GM19463 (cell line): ENCODE measurements around the gene CAPZB.

Experiments used
- ATAC-seq: cut with Tn5 transposase; IDR thresholded peaks from one replicate; pipeline ENCODE4 v1.9.1; 2021; ENCODE audit warnings: mild to moderate bottlenecking, moderate library complexity; ENCODE audit not compliant: unreplicated experiment

Gene CAPZB

GRCh38 chr1:19336543-19336942, 148.8 kb downstream of the CAPZB start:
- no peak for ATAC-seq

DNA sequence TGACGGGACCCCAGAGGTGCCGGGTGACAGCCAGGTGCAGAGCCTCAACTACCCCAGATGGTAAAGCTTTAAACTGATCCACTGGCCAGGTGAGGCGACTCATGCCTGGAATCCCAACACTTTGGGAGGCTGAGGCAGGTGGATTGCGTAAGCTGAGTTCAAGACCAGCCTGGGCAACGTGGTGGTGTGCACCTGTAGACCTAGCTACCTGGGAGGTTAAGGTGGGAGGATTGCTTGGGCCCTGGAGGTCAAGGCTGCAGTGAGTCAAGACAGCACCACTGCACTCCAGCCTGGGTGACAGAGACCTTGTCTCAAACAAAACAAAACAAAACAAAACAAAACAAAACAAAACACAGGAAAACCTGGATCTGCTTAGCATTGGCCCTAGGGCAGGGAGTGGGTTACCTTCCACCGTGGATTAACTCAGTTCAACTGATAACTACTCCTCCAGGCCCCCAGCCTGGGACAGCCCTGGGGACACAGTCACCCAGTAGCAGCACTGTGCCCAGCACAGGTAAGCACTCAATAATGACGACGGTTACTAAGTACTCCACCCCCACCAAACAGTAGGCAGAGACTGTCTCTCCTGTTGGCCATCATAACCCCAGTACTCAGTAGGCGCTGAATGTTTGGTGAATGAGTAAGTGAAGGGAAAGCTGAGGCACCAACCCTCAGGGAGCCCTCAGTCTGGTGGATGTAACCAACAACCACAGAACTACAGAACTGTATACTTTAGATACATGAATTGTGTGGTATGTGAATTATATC, 151.6 kb downstream of the CAPZB start:
- ATAC-seq: no peak

GRCh38 chr1:19332832-19333231, 152.5 kb downstream of the CAPZB start:
- no peak for ATAC-seq

DNA sequence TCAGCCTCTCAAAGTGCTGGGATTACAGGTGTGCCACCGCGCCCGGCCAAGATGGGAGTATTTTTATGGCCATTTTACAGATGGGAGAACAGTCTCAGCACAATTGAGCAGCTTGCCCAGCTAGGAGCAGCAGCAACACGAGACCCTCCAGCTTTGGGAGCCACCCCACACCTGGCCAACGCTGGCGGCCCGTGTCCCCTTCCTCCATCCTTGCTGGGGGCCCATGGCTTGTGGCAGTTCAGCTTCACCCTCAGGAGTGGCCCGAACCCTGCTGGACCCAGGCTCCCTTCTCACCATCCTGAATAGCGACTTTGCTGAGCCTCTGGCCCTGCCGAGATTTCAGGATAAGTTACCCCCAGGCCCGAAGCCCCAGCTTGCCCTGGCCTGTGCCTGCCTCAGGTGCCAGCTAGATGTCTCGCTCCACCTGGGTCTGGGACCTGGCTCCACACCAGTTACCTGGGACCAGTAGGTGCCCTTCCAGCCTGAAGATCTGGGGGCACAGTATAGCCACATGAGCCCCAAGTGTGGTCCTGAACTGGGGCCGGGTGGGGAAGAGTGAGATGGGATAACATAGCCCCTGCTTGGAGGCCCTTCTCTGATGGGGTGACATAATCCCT, 154.0 kb downstream of the CAPZB start:
- no peak for ATAC-seq

DNA sequence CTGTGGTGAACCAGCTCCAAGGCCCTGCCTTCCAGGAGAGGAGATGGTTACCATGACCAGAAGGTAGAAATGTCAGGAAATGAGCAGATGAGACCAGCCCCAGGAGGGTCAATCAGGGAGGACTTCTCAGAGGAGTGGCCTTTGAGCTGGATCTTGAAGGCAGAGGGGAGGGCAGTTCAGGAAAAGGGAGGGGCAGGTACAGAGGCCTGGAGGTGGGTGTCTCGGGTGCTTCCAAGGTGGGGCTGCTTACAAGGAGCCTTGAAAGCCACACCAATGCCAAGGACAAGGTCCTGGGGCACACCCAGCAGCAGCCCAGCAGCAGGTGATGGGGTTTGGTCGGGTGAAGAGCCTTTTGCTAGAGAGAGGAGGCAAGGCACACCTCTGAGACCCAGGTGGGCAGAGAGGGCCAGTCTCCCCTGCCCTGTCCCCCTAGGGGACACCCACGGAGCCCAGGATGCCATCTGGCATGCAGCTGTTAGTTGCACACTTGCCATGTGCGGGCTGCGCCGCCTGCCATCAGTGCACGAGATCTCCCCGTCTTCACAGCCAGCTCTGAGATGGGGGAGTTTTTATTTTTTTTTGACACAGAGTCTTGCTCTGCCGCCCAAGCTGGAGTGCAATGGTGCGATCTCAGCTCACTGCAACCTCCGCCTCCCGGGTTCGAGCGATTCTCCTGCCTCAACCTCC, 154.7 kb downstream of the CAPZB start:
- ATAC-seq: no peak

GRCh38 chr1:19329611-19330010, 155.7 kb downstream of the CAPZB start:
- no peak for ATAC-seq

GRCh38 chr1:19329188-19329587, 156.2 kb downstream of the CAPZB start:
- no peak for ATAC-seq

DNA sequence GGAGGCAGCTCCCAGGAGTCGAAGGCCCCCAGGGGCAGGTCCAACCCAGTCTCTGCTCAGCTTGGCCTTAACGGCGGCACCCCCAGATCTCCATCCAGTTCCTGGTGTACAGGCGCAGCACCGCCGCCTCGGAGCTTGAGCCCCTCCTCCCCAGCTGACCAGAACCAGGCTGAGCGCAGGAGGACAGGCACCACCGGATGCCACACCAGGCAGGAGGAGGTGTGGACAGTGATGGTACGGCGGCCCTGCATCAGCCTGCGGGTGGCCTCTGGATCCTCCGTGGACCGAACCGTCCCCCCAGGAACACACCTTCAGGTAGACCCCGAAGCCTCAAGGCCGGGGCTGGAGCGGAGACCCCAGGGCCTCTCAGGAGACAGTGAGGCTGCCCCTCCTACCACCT, 156.9 kb downstream of the CAPZB start:
- no peak for ATAC-seq

DNA sequence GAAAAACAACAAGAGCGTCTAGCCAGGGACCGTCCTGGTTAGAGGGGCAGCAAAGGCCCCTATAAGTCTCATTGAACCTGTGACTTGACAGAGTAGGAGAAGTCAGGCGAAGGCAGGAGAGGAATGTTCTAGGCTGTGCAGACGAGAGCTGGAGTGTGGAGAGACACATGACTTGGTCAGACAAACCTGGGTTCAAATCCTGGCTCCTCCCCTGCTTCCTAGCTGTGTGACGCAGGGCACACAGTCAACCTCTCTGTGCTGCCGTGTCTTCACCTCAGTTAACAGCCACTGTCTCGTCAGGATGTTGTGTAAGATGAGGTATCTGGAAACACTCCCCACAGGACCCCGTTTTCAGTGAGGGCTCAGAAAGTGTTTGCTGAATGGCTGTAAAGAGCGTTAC, 157.6 kb downstream of the CAPZB start:
- ATAC-seq: no peak

- no peak for ATAC-seq
Measured at GRCh38 chr1:19327301-19327700, 158.0 kb downstream of the CAPZB start.

GRCh38 chr1:19326748-19327065, 158.6 kb downstream of the CAPZB start:
- ATAC-seq: no peak

DNA sequence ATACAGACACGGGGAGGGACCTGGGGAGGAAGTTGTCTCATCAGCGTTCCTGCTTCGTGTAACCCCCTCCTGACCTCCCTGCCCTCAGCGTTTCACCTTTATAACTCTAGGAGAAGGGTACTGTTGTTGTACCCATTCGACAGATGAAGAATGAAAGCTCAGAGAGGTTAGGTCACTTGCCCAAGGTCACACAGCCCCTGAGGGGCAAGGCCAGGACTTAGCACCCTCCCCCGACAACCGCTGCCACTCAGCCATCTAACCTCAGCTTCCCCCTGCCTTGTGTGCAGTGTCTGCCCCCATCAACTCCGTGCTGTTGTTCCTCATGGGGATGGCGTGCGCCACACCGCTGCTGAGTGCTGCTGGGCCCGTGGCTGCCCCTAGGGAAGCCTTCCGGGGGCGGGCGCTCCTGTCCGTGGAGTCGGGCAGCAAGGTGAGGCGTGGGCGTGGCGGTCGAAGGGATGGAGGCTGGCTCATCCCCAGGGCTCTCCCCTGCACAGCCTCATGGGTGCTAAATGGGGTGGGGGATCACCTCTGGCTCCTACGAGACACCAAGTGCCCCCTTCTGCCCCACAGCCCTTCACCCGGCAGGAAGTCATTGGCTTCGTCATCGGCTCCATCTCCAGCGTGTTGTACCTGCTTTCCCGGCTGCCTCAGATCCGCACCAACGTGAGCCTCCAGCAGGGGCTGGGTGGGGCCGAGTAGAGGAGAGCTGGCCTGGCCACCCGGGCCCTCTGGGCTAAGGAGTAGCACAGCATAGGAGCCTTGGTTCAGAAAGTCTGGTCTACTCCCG, 159.2 kb downstream of the CAPZB start:
- ATAC-seq: no peak

GRCh38 chr1:19325368-19325957, 159.9 kb downstream of the CAPZB start:
- ATAC-seq: no peak

DNA sequence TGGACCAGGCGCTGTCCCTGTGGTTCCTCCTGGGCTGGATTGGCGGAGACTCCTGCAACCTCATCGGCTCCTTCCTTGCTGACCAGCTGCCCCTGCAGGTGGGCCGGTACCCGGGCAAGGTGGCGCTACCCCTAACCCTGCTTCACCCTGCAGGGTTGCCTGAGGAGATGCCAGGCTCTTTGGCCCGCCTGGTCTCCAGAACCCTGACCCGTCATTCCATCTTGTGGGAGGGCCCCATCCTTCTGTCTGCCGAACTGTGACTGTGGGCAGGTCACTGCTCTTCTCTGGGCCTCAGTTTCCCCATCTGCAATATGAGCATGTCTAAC, 160.7 kb downstream of the CAPZB start:
- no peak for ATAC-seq

DNA sequence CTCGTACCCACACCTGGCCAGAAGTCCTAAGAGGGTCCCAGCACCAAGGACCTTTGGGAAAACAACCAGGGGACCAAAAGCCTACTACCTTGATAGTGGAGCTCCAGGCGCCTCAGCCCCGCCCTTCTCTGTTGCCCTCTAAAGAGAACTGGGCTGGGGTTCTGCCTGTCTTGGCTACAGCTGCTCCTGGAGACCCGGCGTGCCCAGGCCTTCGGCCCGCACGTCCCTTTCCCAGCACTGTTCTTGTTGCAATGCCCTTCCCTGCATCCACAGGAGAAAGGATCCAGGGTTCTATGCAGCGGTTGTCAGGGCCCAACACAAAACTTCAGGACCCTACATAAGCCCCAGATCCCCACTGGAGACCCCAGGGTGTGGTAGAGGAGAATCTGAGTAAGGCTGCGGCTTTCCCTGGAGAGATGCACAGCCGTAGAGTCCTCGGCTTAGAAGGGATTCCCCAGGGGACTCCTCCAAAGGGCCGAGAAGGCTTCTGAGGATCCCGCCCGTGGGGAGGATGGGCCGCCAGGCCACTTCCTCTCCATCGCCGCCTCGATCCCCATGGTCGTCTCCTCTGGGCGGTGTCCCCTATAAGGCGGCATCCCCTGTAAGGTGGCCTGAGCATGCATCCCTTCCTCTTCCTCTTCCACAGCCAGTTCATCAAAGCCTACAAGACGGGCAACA, 161.2 kb downstream of the CAPZB start:
- no peak for ATAC-seq

- ATAC-seq: no peak
Measured at GRCh38 chr1:19322481-19322880, 162.9 kb downstream of the CAPZB start.

DNA sequence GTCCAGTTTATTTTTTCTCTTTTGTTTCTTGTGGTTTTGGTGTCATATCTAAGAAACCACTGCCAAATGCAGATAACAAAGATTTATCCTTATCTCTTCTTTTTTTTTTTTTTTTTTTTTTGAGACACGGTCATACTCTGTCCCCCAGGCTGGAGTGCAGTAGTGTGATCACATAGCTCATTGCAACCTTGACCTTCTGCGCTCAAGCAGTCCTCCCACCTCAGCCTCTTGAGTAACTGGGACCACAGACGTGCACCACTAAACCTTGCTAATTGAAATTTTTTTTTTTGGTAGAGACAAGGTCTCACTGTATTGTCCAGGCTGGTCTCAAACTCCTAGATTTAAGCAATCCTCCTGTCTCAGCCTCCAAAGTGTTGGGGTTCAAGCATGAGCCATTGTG, 164.3 kb downstream of the CAPZB start:
- ATAC-seq: no peak

- ATAC-seq: no peak
Measured at GRCh38 chr1:19319196-19319595, 166.1 kb downstream of the CAPZB start.

DNA sequence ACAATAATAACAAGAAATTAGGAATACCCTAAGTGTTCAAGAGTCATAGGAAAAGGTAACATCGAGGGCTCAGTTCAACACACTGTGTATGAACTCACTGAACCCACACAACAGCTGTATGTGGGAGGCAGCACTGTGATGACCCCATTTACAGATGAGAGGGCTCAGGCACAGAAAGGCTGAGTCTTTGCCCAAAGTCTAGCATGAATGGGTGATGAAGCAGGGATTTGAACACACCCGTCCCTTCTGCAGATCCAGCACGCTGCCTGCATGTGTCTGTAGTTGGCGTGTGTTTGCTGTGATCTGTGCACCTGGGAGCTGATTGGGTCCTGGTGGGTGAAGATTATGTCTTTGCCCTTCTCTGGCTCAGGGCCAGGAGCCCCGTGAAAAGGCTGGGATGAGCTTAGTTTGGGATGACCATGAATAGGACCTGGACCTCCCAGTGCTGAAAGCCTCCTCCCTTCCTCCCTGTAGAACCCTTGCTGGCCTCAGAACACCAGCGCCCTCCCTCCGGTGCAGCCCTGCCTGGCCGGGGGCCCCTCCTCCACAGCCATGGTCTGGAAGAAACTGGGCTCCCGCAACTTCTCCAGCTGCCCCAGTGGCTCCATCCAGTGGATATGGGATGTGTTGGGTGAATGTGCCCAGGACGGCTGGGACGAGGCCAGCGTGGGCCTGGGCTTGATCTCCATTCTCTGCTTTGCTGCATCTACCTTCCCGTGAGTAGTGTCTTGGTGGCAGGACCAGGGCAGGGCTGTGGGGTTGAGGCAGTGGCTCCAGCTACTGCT, 168.0 kb downstream of the CAPZB start:
- no peak for ATAC-seq
